SKM-1 (cell line): ENCODE measurements around the gene GRIK3.

Experiments used
- DNase-seq: peaks from one replicate; lab custom pipeline; 2025; ENCODE audit not compliant: unreplicated experiment; lab: John Stamatoyannopoulos, UW

The GRIK3 gene

DNA sequence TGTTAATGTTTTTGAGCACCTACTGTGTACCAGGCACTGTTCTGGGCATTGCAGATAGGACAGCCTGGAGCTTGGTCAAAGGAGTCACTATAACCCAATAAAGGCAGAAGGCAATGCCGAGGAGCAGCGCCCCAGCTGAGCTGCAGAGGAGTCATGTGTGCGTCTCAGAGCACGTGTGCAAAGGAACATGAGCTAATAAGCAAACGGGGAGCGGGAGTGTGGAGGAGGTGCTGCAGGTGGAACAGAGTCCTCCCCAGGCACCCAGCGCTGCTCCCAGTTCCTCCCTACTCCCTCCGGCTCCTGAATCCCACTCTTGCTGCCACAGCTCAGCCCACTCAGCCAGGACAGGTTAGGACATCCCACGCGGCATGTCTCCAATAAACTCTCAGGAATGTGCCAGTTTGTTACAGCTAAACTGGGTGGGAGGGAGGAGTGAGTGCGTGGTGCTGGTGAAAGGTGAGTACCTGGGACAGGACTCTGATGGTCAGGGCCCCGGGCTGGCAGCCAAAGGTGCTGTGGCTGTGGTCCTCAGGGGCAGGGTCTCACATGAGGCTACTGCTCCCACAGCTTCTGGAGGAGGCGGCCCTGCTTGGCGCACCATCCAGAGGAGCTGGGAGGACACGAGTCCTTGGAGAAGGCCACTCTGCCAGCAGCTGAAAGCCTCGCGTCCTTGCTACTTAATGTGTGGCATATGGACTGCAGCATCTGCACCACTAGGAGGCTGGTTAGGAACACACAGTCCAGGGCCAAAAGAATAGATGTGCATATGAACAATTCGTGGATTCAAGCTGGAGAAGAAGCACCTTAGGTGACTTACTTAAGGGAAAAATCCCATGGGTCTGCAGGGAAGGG lies 52.3 kb downstream of the GRIK3 start:
- DNase-seq: no peak

DNA sequence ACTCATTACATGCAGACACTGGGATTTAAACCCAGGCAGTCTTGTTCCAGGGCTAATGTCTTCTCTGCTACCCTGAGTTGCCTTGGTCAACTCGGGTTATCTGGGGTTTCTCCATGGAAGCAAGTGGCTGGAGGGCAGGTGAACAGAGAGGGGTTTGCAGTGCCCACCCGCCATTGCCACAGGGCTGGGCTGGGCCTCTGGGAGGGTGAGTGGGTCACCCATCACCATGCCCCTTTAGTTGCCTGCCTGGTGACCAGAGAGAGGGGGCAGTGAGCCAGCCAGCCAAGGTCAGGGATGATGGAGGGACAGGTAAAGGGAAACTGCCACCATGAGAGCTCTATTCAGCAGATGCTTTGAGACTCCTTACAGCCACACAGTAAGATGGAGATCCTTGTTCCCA lies 53.2 kb downstream of the GRIK3 start:
- no peak for DNase-seq

DNA sequence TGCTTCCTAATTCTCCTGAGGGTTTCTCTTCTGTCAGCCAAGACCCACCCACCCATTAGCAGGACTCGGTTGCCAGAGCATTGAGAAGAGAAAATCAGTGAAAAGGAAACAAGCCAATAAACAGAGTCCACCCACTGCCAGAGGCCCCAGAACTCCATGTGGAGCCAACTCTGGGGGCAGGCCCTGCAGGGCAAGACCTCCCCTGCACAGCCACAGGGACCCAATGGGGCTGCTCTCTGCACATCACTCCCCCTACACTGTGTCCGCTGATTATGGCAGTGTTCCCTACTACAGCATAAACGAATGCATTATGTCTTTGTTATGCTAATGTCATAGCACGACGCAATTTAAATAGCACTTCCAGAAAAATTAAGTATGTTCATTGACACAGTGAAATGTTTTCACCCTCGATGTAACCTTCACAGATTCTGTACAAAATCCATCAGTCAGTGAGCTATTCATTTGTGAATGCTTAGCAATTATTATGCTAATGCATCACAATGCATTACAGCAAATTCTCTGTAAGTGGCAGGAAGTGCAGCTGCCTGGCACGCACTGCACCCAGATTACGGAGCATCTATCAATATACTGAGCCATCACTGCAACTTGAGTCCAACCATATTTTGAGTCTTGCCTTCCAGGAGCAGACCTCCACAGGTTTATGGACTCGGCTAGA lies 56.4 kb downstream of the GRIK3 start:
- no peak for DNase-seq

DNA sequence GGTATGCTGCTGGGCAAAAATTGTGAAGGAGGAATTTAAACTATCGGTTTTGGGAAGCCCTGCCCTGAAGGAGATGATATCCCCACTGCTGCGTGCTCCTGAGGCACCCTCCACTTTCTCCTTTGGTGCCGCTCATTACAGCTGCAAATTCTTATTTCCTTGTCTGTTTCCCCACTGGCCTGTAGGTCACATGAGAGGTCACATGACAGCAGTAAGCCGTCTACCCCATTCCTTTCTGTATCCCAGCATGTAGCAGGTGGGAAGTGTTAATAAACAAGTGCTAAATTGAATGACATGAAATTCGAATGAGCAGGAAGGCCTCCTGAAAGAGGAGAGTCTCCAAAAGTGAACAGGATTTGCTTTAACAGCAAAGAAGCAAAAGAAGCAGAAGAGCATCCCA lies 58.7 kb downstream of the GRIK3 start:
- DNase-seq: no peak

DNA sequence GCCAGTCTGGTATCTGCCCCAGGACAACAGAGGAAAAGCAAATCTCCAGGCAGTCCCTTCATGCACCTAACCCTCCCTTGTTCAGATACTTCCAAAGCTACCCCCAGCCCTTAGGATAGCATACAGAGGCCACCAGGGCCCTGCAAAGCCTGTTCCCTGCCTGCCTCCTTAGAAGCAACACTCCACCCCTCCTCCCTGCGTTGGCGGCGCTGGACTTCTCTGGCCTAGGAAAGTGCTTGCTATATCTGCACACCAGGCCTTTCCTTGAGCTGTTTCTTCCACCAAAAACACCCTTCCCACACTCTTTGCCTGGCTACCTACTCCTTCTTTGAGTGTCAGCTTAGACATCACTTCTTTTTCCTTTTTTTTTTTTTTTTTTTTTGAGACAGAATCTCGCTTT lies 61.3 kb downstream of the GRIK3 start:
- no peak for DNase-seq

DNA sequence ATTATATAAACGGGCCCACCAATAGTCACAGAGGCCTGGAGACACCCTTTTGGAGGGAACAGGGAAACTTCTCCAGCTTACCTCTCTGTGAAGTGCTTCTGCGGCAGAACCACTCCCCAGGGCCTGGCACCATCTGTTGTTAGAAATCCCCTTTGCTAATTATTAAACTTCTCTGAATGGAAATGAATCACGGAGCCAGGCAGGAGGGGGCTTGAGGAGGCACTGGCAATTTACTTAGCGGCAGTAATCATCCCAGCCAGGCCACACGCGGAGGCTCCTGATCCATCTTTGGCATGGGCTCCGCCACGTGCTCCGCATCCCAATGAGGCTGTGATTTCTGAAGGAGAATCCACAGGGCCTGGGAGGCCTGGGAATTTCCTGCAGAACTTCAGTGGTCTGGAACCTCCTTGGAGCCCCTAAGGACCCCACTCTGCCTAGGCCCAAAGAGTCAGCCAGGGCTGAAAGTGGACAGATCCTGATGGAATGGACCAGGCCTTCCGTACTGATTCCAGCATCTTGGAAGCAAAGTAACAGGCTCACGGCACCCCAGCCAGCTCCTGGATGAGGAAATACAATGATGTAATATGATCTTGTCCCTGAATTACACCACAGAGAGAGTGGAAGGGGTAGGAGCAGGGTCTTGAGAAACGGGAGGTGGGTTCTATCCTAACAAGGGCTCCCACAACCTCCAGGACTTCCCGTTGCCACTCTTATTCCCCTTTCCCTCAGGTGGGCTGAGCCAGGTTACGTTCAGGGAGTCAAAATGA lies 62.3 kb downstream of the GRIK3 start:
- DNase-seq: no peak

DNA sequence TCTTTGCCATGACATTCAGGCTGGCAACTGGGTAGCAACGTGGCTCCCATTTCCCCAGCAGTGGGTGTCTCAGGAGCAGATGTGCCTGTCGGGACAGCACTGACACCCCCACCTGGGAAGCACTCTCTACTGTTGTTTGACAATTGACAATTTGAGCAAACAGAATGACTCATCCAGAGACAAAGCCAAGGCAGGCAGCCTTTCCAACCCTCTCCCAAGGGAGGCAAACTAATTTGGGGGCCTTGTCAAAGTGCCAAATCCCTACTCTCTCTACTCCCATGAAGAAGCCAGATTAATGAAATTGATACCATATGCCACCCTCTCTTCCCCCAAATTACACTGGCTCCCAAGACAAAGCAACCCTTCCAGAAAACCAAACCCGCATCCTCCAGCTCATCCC lies 65.6 kb downstream of the GRIK3 start:
- no peak for DNase-seq

DNA sequence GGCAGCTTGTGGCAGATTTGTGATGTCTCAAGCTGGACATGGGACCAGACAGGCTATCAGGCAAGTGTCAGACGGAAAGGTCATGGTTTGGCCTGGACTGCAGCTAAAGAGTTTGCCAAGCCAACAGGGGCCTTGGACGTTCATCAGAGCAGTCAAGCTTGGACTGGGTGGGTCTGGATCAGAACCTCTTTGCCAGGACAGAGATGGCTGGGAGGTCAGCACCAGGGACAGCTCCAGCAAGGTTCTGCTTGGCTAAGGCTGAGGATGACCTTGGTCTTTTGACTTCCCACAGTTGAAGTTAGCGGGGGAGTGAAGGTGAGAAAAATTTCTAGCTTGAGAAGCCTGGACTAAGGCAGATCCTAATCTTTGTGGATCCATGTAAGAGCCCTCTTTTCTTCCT lies 68.1 kb downstream of the GRIK3 start:
- DNase-seq: no peak

DNA sequence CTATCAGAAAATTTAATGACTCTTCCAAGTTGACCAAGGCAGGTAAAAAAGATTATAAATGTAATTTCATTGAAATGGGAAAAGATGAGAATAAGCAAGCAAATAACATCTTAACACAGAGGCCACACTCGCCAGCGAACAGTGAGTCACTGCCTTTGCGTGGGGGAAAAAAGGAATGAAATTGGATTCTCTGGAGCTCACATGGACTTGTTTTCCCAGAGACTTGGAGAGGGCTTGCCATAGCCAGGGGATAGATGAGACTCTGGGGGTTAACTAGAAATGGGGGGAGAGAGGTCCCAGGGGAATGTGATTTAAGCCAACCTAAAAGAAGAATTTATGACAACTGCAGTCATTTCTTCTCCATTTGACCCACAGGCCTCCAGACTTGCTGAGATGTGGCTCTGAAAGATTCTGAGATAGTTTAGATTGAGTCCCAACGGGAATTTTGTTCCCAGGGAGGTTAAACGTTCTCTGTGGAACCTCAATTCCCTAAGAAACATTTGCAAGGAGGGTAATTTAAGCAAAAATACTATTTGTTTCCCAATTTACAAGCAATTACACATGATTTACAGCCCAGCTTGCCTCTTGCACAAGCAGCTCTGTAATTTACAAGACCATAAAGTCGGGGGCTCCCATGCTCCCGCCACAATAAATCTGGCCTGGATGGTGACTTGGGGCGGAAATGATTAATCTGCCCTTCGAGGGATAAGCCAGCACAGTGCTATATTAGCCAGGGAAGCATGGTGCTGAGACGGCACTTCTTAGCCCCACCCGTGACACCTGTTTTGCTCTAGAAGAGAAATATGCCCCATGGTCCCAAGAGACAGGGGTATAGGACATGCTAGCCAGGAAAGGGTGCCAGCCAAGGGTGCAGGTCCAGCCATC lies 68.8 kb downstream of the GRIK3 start:
- DNase-seq: no peak

DNA sequence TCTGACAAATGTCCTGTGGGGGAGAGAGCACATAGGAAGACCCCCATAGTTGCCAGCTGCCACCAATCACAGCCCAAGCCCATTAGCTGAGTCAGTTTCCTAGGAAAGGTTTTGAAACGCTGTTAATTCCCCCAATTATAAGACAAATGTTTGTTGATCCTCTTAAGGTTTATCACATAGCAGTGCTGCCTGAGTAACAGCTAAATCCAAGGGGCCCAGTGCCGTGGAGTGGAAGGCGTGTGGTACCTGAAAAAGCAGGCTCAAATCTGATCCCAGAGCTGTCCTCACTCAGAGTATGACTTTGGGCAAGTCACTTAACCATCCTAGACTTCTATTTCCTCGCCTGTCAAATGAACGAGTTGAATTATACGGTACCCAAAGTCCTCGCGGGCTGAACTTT lies 69.5 kb downstream of the GRIK3 start:
- DNase-seq: no peak

DNA sequence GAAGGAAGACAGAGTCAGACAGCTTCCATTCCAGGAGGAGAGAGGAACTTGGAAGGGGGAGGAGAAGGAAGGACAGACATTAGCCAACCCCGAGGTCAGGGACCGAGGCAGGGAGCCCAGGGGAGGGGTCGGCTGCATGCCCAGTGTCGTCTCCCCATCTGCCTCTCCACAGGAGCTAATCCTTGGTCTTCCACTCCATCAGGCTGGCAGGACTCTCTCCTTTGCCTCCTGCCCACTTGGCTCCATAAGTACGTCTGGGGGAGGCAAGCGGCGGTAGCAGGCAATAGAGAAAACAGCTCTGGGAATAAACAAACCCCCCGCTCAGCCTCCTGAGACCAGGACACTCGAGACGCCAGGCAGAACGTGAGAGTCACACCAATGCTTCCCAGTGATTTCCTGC lies 71.3 kb downstream of the GRIK3 start:
- no peak for DNase-seq

DNA sequence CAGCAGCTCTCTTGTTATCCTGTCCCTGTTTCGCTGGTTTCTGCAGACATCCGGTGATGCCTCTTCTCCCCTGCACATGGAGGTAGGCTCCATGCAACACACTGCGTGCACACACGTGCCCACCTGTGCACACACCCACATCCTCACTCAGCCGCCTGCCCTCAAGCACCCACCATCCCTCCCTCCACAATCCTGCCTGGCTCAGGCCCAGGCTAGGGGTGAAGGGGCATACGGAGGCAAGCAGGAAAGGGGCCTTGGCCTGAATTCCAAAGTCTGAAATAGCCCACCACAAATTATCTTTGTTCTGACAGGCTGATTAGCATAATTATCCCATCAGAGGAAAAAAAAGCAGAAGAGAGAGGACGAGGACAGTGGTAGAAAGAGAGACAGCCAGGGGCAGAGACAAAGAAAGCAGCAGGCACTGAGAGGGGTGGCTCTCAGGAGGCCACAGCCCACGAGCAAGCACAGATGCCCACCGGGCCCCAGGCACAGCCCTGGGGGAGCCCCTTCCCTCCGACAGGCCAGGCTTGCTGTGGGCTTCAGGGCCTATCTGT lies 73.2 kb downstream of the GRIK3 start:
- no peak for DNase-seq

DNA sequence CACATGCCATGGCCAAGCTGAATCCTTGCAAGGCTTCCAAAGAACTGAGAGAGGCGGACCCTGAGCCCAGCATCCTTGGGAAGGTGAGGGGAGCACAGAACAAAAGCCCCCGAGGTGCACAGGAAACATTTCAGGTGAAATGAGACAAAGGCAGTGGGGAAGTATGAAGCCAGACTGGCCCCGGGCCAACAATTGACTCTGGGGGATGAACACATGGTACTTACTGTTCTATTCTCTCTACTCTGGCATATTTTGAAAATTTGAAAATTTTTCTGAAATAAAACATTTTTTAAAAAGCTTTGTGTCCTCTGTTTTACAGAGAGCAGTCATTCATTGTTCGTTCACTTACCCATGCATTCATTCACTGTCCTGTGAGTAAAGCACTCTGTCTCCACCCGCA lies 77.7 kb downstream of the GRIK3 start:
- DNase-seq: no peak

DNA sequence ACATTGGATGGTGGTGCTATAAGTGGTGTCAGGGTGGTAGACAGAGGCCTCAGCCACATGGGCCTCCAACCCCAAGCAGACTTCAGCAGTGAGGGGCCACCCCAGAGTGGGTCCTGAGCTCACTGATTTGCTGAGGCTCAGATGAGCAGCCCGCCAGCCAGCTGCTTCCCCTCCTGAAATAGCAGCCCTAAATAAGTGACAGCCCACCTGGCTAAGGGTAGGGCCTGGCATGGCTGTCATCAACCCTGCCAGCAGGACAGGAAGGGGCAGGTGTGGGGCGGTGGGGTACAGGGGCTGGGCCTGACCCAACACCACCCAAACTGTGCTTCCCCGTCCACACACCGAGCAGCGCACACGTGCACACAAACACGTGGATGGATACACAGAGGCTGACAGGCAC lies 79.3 kb downstream of the GRIK3 start:
- DNase-seq: no peak

DNA sequence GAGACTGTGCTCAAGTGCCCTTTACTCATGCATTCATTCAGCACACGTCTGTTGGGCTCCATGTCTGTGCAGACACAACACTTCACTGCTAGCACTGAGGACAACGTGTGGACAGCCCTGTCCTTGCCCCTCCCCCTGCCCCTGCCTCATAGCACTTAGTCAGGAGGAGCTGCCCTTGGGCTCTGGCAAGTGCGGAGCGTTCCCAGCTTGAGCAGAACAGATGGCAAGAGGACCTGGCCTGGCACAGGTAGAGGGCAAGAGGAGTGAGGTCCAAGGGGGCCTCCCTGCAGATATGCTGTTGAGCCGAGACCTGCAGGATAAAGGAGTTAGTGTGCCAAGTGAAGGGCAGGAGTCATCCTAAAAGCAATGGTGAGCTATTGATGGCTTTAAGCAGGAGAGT lies 81.3 kb downstream of the GRIK3 start:
- no peak for DNase-seq

DNA sequence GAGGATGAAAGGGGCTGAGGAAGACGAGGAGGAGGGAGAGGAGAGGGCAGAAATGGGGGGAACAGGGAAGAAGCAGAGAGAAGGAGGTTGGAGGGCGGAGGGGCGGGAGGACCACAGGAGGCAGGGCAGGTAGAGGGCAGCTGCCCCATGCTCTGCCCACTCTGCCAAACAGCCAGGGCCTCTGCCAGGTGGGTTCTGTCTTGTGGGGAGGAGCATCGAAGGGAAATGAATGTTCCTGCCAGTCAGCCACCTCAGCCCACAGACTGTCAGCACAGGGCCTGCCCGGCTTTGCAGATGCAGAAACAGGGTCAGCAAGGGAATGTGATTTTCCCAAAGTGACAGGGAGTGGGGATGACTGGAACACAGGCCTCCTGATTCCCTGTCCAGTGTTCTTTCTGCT lies 82.6 kb downstream of the GRIK3 start:
- DNase-seq: no peak

DNA sequence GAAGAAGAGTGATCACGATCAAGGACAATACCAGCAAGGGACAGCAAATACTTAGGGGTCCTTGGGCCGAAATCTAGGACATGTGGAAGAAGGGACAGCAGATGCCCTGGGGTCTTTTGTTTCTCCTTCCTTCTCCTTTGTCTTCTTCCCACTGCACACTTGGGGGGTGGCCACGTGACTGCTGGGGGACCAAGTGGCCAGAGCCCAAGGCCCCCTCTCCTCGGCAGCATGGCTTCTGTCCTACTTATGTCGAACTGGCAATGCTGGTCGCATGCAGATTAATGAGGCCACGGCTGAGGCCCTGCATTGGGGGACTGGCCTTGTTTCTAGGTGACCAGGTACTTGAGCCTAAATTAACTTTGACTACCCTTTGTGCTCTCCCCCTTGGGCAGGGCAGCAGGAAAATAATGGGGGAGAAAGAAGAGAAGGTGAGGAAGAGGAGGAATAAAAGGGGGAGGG lies 83.0 kb downstream of the GRIK3 start:
- DNase-seq: no peak

DNA sequence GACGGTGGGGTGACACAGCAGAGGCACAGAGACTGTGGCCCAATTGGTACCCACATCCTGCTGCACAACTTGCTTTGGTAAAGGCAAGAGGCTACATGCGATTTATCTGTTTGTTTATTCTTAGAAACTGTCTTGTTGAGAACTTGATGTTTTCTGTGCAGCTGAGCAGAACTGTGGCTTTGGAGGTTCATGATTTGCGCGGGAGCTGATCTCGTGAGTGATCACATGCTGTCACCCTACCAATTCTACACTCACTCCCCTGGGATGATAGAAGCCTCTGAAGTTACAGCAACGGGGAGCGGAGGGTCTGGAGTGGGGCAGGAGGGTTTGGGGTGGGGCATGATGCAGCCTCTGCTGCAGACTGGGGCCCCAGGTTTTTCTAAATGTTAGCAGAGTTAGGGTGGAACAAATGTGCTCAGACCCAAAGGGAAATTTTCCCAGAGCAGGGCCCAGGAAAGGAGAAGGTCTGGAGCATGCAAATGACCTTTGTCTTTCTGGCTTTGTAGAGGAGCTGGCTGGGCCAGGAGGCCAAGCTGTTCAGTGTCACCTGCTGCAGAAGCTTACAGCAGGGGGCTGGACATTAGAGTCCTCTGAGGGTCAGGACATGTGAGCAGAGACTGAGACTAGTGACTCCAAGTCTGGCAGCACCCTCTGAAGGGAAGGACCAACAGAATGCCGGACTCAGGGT lies 83.6 kb downstream of the GRIK3 start:
- DNase-seq: no peak

DNA sequence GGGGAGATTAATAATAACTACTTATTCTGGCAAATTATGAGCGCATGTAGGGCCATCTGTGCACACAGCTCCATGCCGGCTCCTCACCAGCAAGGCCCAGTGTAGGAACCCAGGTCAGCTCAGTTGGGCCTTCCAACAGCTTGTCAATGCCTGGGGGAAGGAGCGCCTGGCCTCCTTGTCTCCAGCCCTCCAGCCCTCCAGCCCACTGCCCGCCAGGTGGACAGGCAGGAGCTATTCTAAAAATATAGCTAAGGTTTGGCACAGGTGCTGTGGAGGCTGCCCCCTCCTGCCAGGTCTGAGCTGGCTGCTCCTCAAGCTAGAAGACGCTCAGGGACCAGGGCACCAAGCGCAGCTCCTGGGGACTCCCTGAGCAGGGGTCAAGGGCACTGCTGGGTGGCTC lies 85.7 kb downstream of the GRIK3 start:
- no peak for DNase-seq

DNA sequence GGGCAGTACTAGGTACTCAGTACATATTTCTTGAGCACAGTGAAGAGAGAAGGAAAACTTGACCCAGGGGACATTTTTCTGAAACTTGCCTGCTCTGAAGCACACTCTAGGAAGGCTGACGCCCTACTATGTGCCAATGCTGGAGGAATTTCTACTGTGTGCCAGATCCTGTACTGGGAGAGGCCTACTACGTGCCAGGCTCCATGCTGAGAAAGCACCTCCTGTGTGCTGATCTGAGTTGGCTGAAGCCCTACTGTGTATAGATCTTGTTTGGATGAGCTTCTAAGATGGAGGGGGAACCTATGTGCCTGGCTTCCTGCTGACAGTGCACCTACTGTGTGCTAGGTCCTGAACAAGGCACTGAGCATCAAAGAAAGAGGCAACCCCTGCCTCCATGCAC lies 86.2 kb downstream of the GRIK3 start:
- no peak for DNase-seq
